Stimulated activated memory B cell treated with anti-CD40 and anti-IgM and Interleukin-4, amounts not matched to agents 10 μg/mL and 1 μg/mL and 100 μg/mL, for 72 hours (primary cell): ENCODE results near the gene EZH2.
A peak's percentile ranks its signal among the peaks of the same experiment; 100 is the strongest.

ENCODE experiments used
- ATAC-seq: fragments of 150-1000 bp; cut with Tn5 transposase; 2 replicates; pipeline ENCODE4 v1.10.0; 2021
- H3K27ac Mint-ChIP-seq: one replicate; pipeline ENCODE4 v1.8.0; 2022; ENCODE audit warnings: mild to moderate bottlenecking, mixed read lengths
- H3K27me3 Mint-ChIP-seq: one replicate; pipeline ENCODE4 v1.8.0; 2022; ENCODE audit warnings: mixed read lengths
- H3K36me3 Mint-ChIP-seq: one replicate; pipeline ENCODE4 v1.8.0; 2022; ENCODE audit warnings: mixed read lengths
- H3K4me1 Mint-ChIP-seq: one replicate; pipeline ENCODE4 v1.8.0; 2022; ENCODE audit warnings: mixed read lengths
- H3K4me3 Mint-ChIP-seq: one replicate; pipeline ENCODE4 v1.8.0; 2022; ENCODE audit warnings: mild to moderate bottlenecking, moderate library complexity, mixed read lengths
- H3K9me3 Mint-ChIP-seq: one replicate; pipeline ENCODE4 v1.8.0; 2022; ENCODE audit warnings: mixed read lengths

Gene EZH2

GRCh38 chr7:148815612-148816011 is 68.5 kb downstream of the EZH2 start:
- no peak overlapping the region for H3K4me3 Mint-ChIP-seq
- H3K4me1 Mint-ChIP-seq: peaks cover 14% of the 10 kb centered on the region
- no peaks in the 10 kb centered on the region for H3K27me3 Mint-ChIP-seq
- no peaks in the 10 kb centered on the region for H3K9me3 Mint-ChIP-seq
- ATAC-seq: no peak
- no peak overlapping the region for H3K27ac Mint-ChIP-seq
- H3K36me3 Mint-ChIP-seq: peaks cover 25% of the 10 kb centered on the region

- H3K4me1 Mint-ChIP-seq: peaks cover 14% of the 10 kb centered on the region
- H3K4me3 Mint-ChIP-seq: no peak overlapping the region
- no peak overlapping the region for H3K27ac Mint-ChIP-seq
- peaks cover 31% of the 10 kb centered on the region for H3K36me3 Mint-ChIP-seq
- H3K9me3 Mint-ChIP-seq: no peaks in the 10 kb centered on the region
- ATAC-seq: no peak
- H3K27me3 Mint-ChIP-seq: no peaks in the 10 kb centered on the region
Observed at GRCh38 chr7:148814922-148815559, 69.0 kb downstream of the EZH2 start.

- Mint-ChIP-seq H3K36me3 (peaks cover 41% of the 10 kb centered on the region), H3K27ac (no peak overlapping the region), H3K4me1 (peaks cover 14% of the 10 kb centered on the region), H3K9me3 (no peaks in the 10 kb centered on the region), H3K4me3 (no peak overlapping the region), H3K27me3 (no peaks in the 10 kb centered on the region)
- no peak for ATAC-seq
Observed at GRCh38 chr7:148813890-148814289, 70.2 kb downstream of the EZH2 start.

- H3K36me3 Mint-ChIP-seq: peaks cover 34% of the 10 kb centered on the region
- H3K4me1 Mint-ChIP-seq: peaks cover 14% of the 10 kb centered on the region
- H3K4me3 Mint-ChIP-seq: no peak overlapping the region
- ATAC-seq: no peak
- no peaks in the 10 kb centered on the region for H3K9me3 Mint-ChIP-seq
- no peaks in the 10 kb centered on the region for H3K27me3 Mint-ChIP-seq
- H3K27ac Mint-ChIP-seq: no peak overlapping the region
Observed at GRCh38 chr7:148811892-148812291, 72.2 kb downstream of the EZH2 start.

- ATAC-seq: no peak
- Mint-ChIP-seq H3K4me1 (peaks cover 8% of the 10 kb centered on the region), H3K27me3 (no peaks in the 10 kb centered on the region), H3K36me3 (peaks cover 47% of the 10 kb centered on the region), H3K4me3 (no peak overlapping the region), H3K9me3 (no peaks in the 10 kb centered on the region), H3K27ac (no peak overlapping the region)
Observed at GRCh38 chr7:148809856-148810255, 74.2 kb downstream of the EZH2 start.

- H3K4me1 Mint-ChIP-seq: no peaks in the 10 kb centered on the region
- no peak for ATAC-seq
- peaks cover 53% of the 10 kb centered on the region for H3K36me3 Mint-ChIP-seq
- no peak overlapping the region for H3K4me3 Mint-ChIP-seq
- H3K27ac Mint-ChIP-seq: no peak overlapping the region
- H3K9me3 Mint-ChIP-seq: no peaks in the 10 kb centered on the region
- H3K27me3 Mint-ChIP-seq: no peaks in the 10 kb centered on the region
Observed at GRCh38 chr7:148807436-148807835, 76.7 kb downstream of the EZH2 start.

- H3K4me3 Mint-ChIP-seq: no peak overlapping the region
- H3K4me1 Mint-ChIP-seq: no peaks in the 10 kb centered on the region
- peaks cover 57% of the 10 kb centered on the region for H3K36me3 Mint-ChIP-seq
- no peak for ATAC-seq
- no peaks in the 10 kb centered on the region for H3K9me3 Mint-ChIP-seq
- H3K27me3 Mint-ChIP-seq: no peaks in the 10 kb centered on the region
- H3K27ac Mint-ChIP-seq: no peak overlapping the region
Observed at GRCh38 chr7:148806187-148806586, 77.9 kb downstream of the EZH2 start.

GRCh38 chr7:148804343-148805235 is 79.5 kb downstream of the EZH2 start:
- peaks cover 60% of the 10 kb centered on the region for H3K36me3 Mint-ChIP-seq
- H3K27ac Mint-ChIP-seq: no peak overlapping the region

GRCh38 chr7:148803094-148803493 is 81.0 kb downstream of the EZH2 start:
- H3K4me3 Mint-ChIP-seq: no peak overlapping the region
- H3K27me3 Mint-ChIP-seq: no peaks in the 10 kb centered on the region
- H3K9me3 Mint-ChIP-seq: no peaks in the 10 kb centered on the region
- no peaks in the 10 kb centered on the region for H3K4me1 Mint-ChIP-seq
- no peak for ATAC-seq
- H3K36me3 Mint-ChIP-seq: peaks cover 67% of the 10 kb centered on the region
- no peak overlapping the region for H3K27ac Mint-ChIP-seq

More at GRCh38 chr7:148804343-148805235, 79.5 kb downstream of the EZH2 start:
- ATAC-seq: no peak
- no peaks in the 10 kb centered on the region for H3K4me1 Mint-ChIP-seq
- H3K4me3 Mint-ChIP-seq: no peak overlapping the region
- H3K27me3 Mint-ChIP-seq: no peaks in the 10 kb centered on the region
- H3K9me3 Mint-ChIP-seq: no peaks in the 10 kb centered on the region

- no peak overlapping the region for H3K27ac Mint-ChIP-seq
Observed at GRCh38 chr7:148802101-148802493, 82.0 kb downstream of the EZH2 start.

GRCh38 chr7:148800677-148801076 is 83.4 kb downstream of the EZH2 start:
- H3K9me3 Mint-ChIP-seq: no peaks in the 10 kb centered on the region
- H3K36me3 Mint-ChIP-seq: peaks cover 69% of the 10 kb centered on the region
- H3K27me3 Mint-ChIP-seq: no peaks in the 10 kb centered on the region
- H3K4me1 Mint-ChIP-seq: no peaks in the 10 kb centered on the region
- H3K4me3 Mint-ChIP-seq: no peak overlapping the region
- no peak for ATAC-seq
- H3K27ac Mint-ChIP-seq: no peak overlapping the region

More at GRCh38 chr7:148802101-148802493, 82.0 kb downstream of the EZH2 start:
- no peaks in the 10 kb centered on the region for H3K9me3 Mint-ChIP-seq
- no peaks in the 10 kb centered on the region for H3K27me3 Mint-ChIP-seq
- H3K36me3 Mint-ChIP-seq: peaks cover 68% of the 10 kb centered on the region
- no peaks in the 10 kb centered on the region for H3K4me1 Mint-ChIP-seq
- no peak for ATAC-seq
- no peak overlapping the region for H3K4me3 Mint-ChIP-seq

GRCh38 chr7:148799893-148800555 is 84.1 kb downstream of the EZH2 start:
- no peak overlapping the region for H3K4me3 Mint-ChIP-seq
- no peaks in the 10 kb centered on the region for H3K27me3 Mint-ChIP-seq
- no peak overlapping the region for H3K27ac Mint-ChIP-seq
- H3K4me1 Mint-ChIP-seq: no peaks in the 10 kb centered on the region
- H3K36me3 Mint-ChIP-seq: peaks cover 69% of the 10 kb centered on the region
- no peaks in the 10 kb centered on the region for H3K9me3 Mint-ChIP-seq
- ATAC-seq: no peak

- Mint-ChIP-seq H3K27ac (no peak overlapping the region), H3K36me3 (peaks cover 82% of the 10 kb centered on the region)
Observed at GRCh38 chr7:148796841-148797240, 87.2 kb downstream of the EZH2 start.

GRCh38 chr7:148794476-148794875 is 89.6 kb downstream of the EZH2 start:
- Mint-ChIP-seq H3K36me3 (peaks cover 80% of the 10 kb centered on the region), H3K4me3 (no peak overlapping the region), H3K27me3 (no peaks in the 10 kb centered on the region), H3K27ac (no peak overlapping the region), H3K4me1 (no peaks in the 10 kb centered on the region), H3K9me3 (no peaks in the 10 kb centered on the region)
- no peak for ATAC-seq

More at GRCh38 chr7:148796841-148797240, 87.2 kb downstream of the EZH2 start:
- Mint-ChIP-seq H3K27me3 (no peaks in the 10 kb centered on the region), H3K4me3 (no peak overlapping the region), H3K4me1 (no peaks in the 10 kb centered on the region), H3K9me3 (no peaks in the 10 kb centered on the region)
- no peak for ATAC-seq

- peaks cover 80% of the 10 kb centered on the region for H3K36me3 Mint-ChIP-seq
- H3K4me1 Mint-ChIP-seq: no peaks in the 10 kb centered on the region
- no peaks in the 10 kb centered on the region for H3K27me3 Mint-ChIP-seq
- H3K27ac Mint-ChIP-seq: peak overlapping the region; percentile 40
- no peak for ATAC-seq
- H3K4me3 Mint-ChIP-seq: no peak overlapping the region
- no peaks in the 10 kb centered on the region for H3K9me3 Mint-ChIP-seq
Observed at GRCh38 chr7:148793590-148793989, 90.5 kb downstream of the EZH2 start.
